Skin of body (tissue), 3 donors: ENCODE data around the gene EPC1. TPM values are rescaled to one million over a fixed set of nuclear protein-coding genes. Genes with fewer than 3 reads are reported as not detected.
"Not testable (repeated sequence)": the region's sequence is repeated elsewhere in the genome, so short reads cannot be mapped to it uniquely, and the experiment has no call there.

Experiments
- DNase-seq: peaks from one replicate; lab custom pipeline; 2025; lab: John Stamatoyannopoulos, UW
- small RNA-seq: library from RNA; depleted of rRNA; stranded (forward); fragments of <200 nt; gene quantifications from one replicate; pipeline ENCODE3, GENCODE V24; 2014; ENCODE audit warnings: low replicate concordance
- total RNA-seq: library from RNA; depleted of rRNA; stranded (reverse); fragments of >200 nt; gene quantifications from one replicate; pipeline ENCODE4 v1.2.3, GENCODE V29; 2014

The EPC1 gene
- total RNA-seq, 1 donor from 2014 or later = 57.9 TPM

- no peak for DNase-seq
Measured at GRCh38 chr10:32237644-32238345, 109.2 kb downstream of the EPC1 start.

- peak; percentile 21 for DNase-seq
Measured at GRCh38 chr10:32234471-32234870, 112.5 kb downstream of the EPC1 start.

- DNase-seq = not testable (repeated sequence)
Measured at GRCh38 chr10:32233375-32233774, 113.6 kb downstream of the EPC1 start.

- DNase-seq = no peak
Measured at GRCh38 chr10:32232378-32232777, 114.6 kb downstream of the EPC1 start.

- not testable (repeated sequence) for DNase-seq
Measured at GRCh38 chr10:32229788-32230187, 117.2 kb downstream of the EPC1 start.

GRCh38 chr10:32229170-32229569 lies 117.8 kb downstream of the EPC1 start:
- no peak for DNase-seq

GRCh38 chr10:32227802-32228201 lies 119.2 kb downstream of the EPC1 start:
- DNase-seq = no peak

- DNase-seq = no peak
Measured at GRCh38 chr10:32226624-32227023, 120.3 kb downstream of the EPC1 start.

GRCh38 chr10:32225976-32226375 lies 121.0 kb downstream of the EPC1 start:
- DNase-seq = no peak

- DNase-seq = not testable (repeated sequence)
Measured at GRCh38 chr10:32222376-32222775, 124.6 kb downstream of the EPC1 start.

- DNase-seq = not testable (repeated sequence)
Measured at GRCh38 chr10:32219156-32219555, 127.8 kb downstream of the EPC1 start.

- DNase-seq = not testable (repeated sequence)
Measured at GRCh38 chr10:32218206-32219044, 128.5 kb downstream of the EPC1 start.

Small RNAs within 50 kb of the gene (small RNA-seq; reads per million reads assigned to genes)
- gene RNU6-1244P = not detected

Other genes with a start within 250 kb of the EPC1 start
- gene CCDC7, start 99.0 kb upstream of the EPC1 start, total RNA-seq = 43.8 TPM